MM.1S (cell line): ENCODE data around the gene EEA1.

Source experiments
- DNase-seq: peaks from one replicate; pipeline ENCODE4 v3.0.0-alpha.2; 2015
- H2AFZ ChIP-seq: fragments of 300-600 bp; sonication (generic); 2 replicates; pipeline ENCODE4 v1.6.0; 2016; ENCODE audit warnings: antibody characterized with exemption, low read length
- H3F3A ChIP-seq: fragments of 300-600 bp; sonication (generic); 2 replicates; pipeline ENCODE4 v1.6.1; 2016; ENCODE audit warnings: mild to moderate bottlenecking, antibody characterized with exemption, low read length, moderate library complexity, mixed read lengths; ENCODE audit not compliant: insufficient read depth
- H3K27ac ChIP-seq: fragments of 300-600 bp; sonication (generic); 2 replicates; pipeline ENCODE4 v1.5.1; 2016; ENCODE audit warnings: mild to moderate bottlenecking, low read length
- H3K27me3 ChIP-seq: fragments of 300-600 bp; sonication (generic); replicated peaks from 2 replicates; pipeline ENCODE4 v1.6.0; 2016; ENCODE audit warnings: low read length; ENCODE audit not compliant: insufficient read depth
- H3K36me3 ChIP-seq: fragments of 300-600 bp; sonication (generic); replicated peaks from 2 replicates; pipeline ENCODE4 v1.6.1; 2016; ENCODE audit warnings: mild to moderate bottlenecking, low read length, mixed read lengths; ENCODE audit not compliant: insufficient read depth
- H3K4me1 ChIP-seq: fragments of 300-600 bp; sonication (generic); 2 replicates; pipeline ENCODE4 v1.6.1; 2016; ENCODE audit warnings: low read length, mixed read lengths
- H3K4me2 ChIP-seq: fragments of 300-600 bp; sonication (generic); 2 replicates; pipeline ENCODE4 v1.6.0; 2016; ENCODE audit warnings: low read depth, low read length
- H3K4me3 ChIP-seq: fragments of 300-600 bp; sonication (generic); 2 replicates; pipeline ENCODE4 v1.5.1; 2016; ENCODE audit warnings: low read length, mixed read lengths
- H3K79me2 ChIP-seq: fragments of 300-600 bp; sonication (generic); 2 replicates; pipeline ENCODE4 v1.6.1; 2016; ENCODE audit warnings: mixed run types, low read length, mixed read lengths
- H3K9ac ChIP-seq: fragments of 300-600 bp; sonication (generic); 2 replicates; pipeline ENCODE4 v1.6.1; 2016; ENCODE audit warnings: low read length, mixed read lengths
- H3K9me2 ChIP-seq: fragments of 300-600 bp; sonication (generic); replicated peaks from 2 replicates; pipeline ENCODE4 v1.6.1; 2016; ENCODE audit warnings: mild to moderate bottlenecking, low read length, mixed read lengths; ENCODE audit not compliant: insufficient read depth
- H3K9me3 ChIP-seq: fragments of 300-600 bp; sonication (generic); replicated peaks from 2 replicates; pipeline ENCODE4 v1.6.1; 2016; ENCODE audit warnings: mild to moderate bottlenecking, low read length, mixed read lengths; ENCODE audit not compliant: insufficient read depth
- H4K20me1 ChIP-seq: fragments of 300-600 bp; sonication (generic); 2 replicates; pipeline ENCODE4 v1.6.1; 2016; ENCODE audit warnings: mild to moderate bottlenecking, low read length, moderate library complexity, mixed read lengths; ENCODE audit not compliant: insufficient read depth
- CTCF ChIP-seq: fragments of 300-600 bp; sonication (generic); IDR thresholded peaks from 2 replicates; pipeline ENCODE4 v1.5.1; 2016; ENCODE audit warnings: antibody characterized with exemption, low read length, mixed read lengths
- EZH2 ChIP-seq: fragments of 300-600 bp; sonication (generic); optimal IDR thresholded peaks from 2 replicates; pipeline ENCODE3; 2017; ENCODE audit warnings: low read depth, mild to moderate bottlenecking, antibody characterized with exemption, low read length, mixed read lengths
- EZH2phosphoT487 ChIP-seq: fragments of 300-600 bp; sonication (generic); IDR thresholded peaks from 2 replicates; pipeline ENCODE4 v1.6.1; 2018; ENCODE audit warnings: antibody characterized with exemption, low read length

EEA1 gene

GRCh38 chr12:92908108-92908507 is 21.0 kb downstream of the EEA1 start:
- Histone ChIP-seq H3K27me3 (no peaks in the 10 kb centered on the region), H3K36me3 (no peaks in the 10 kb centered on the region), H3F3A (no peaks in the 10 kb centered on the region), H3K4me2 (no peak overlapping the region), H3K79me2 (peaks cover 49% of the 10 kb centered on the region), H4K20me1 (no peaks in the 10 kb centered on the region), H3K4me3 (no peak overlapping the region), H3K9ac (no peak overlapping the region), H3K27ac (no peak overlapping the region), H3K4me1 (no peaks in the 10 kb centered on the region), H2AFZ (no peak overlapping the region), H3K9me3 (no peaks in the 10 kb centered on the region), H3K9me2 (no peaks in the 10 kb centered on the region)
- no peak for DNase-seq
- no peak for TF ChIP-seq EZH2phosphoT487
- no peak for TF ChIP-seq EZH2
- no peak for TF ChIP-seq CTCF

GRCh38 chr12:92905811-92906554 is 23.1 kb downstream of the EEA1 start:
- Histone ChIP-seq H4K20me1 (no peaks in the 10 kb centered on the region), H3K4me1 (no peaks in the 10 kb centered on the region), H3F3A (no peaks in the 10 kb centered on the region), H3K4me2 (no peak overlapping the region), H3K27ac (no peak overlapping the region), H3K27me3 (no peaks in the 10 kb centered on the region), H3K36me3 (no peaks in the 10 kb centered on the region), H3K4me3 (no peak overlapping the region), H3K9me3 (no peaks in the 10 kb centered on the region), H2AFZ (no peak overlapping the region), H3K79me2 (peaks cover 51% of the 10 kb centered on the region), H3K9me2 (no peaks in the 10 kb centered on the region), H3K9ac (no peak overlapping the region)
- no peak for DNase-seq
- TF ChIP-seq CTCF: no peak
- TF ChIP-seq EZH2phosphoT487: no peak
- no peak for TF ChIP-seq EZH2

GRCh38 chr12:92905258-92905810 is 23.8 kb downstream of the EEA1 start:
- H3K9me3 ChIP-seq: no peaks in the 10 kb centered on the region
- no peaks in the 10 kb centered on the region for H3K9me2 ChIP-seq
- H3K27me3 ChIP-seq: no peaks in the 10 kb centered on the region
- H3K27ac ChIP-seq: no peak overlapping the region
- TF ChIP-seq CTCF: no peak
- H3K4me2 ChIP-seq: no peak overlapping the region
- no peaks in the 10 kb centered on the region for H3K4me1 ChIP-seq
- no peaks in the 10 kb centered on the region for H3F3A ChIP-seq
- no peak overlapping the region for H3K9ac ChIP-seq
- H4K20me1 ChIP-seq: no peaks in the 10 kb centered on the region
- H3K36me3 ChIP-seq: no peaks in the 10 kb centered on the region
- H3K4me3 ChIP-seq: no peak overlapping the region
- peaks cover 51% of the 10 kb centered on the region for H3K79me2 ChIP-seq
- no peak overlapping the region for H2AFZ ChIP-seq
- DNase-seq: no peak
